Subcutaneous abdominal adipose tissue (tissue), 5 donors: ENCODE data around the gene PGLYRP2.

Experiments
- H3K27ac ChIP-seq: one replicate; pipeline ENCODE4 v1.7.0; 2013; ENCODE audit warnings: low read depth, mild to moderate bottlenecking, inconsistent platforms, low read length, moderate library complexity
- H3K27me3 ChIP-seq, 5 donors: one replicate each; pipeline ENCODE4 v1.7.0; 2013; ENCODE audit warnings: low read length in 5 of 5, inconsistent platforms in 1 of 5; ENCODE audit not compliant: control insufficient read depth in 5 of 5, insufficient read depth in 4 of 5
- H3K36me3 ChIP-seq, 5 donors: one replicate each; pipeline ENCODE4 v1.7.0; 2013; ENCODE audit warnings: low read length in 5 of 5; ENCODE audit not compliant: control insufficient read depth in 5 of 5, insufficient read depth in 5 of 5
- H3K4me1 ChIP-seq, 5 donors: one replicate each; pipeline ENCODE4 v1.7.0; 2013; ENCODE audit warnings: low read length in 5 of 5, mild to moderate bottlenecking in 3 of 5, moderate library complexity in 1 of 5; ENCODE audit not compliant: control insufficient read depth in 5 of 5, insufficient read depth in 5 of 5
- H3K4me3 ChIP-seq, 5 donors: one replicate each; pipeline ENCODE4 v1.7.0; 2013; ENCODE audit warnings: low read length in 5 of 5, low read depth in 1 of 5
- H3K9ac ChIP-seq, 5 donors: one replicate each; pipeline ENCODE4 v1.7.0; 2013; ENCODE audit warnings: low read length in 5 of 5, mild to moderate bottlenecking in 4 of 5, moderate library complexity in 3 of 5
- H3K9me3 ChIP-seq, 5 donors: one replicate each; pipeline ENCODE4 v1.7.0; 2013; ENCODE audit warnings: low read length in 5 of 5; ENCODE audit not compliant: control insufficient read depth in 5 of 5
- donor health status: healthy.
- donor health status: healthy.
- donor health status: healthy.
- donor health status: healthy.
- donor health status: healthy.

PGLYRP2 gene

DNA sequence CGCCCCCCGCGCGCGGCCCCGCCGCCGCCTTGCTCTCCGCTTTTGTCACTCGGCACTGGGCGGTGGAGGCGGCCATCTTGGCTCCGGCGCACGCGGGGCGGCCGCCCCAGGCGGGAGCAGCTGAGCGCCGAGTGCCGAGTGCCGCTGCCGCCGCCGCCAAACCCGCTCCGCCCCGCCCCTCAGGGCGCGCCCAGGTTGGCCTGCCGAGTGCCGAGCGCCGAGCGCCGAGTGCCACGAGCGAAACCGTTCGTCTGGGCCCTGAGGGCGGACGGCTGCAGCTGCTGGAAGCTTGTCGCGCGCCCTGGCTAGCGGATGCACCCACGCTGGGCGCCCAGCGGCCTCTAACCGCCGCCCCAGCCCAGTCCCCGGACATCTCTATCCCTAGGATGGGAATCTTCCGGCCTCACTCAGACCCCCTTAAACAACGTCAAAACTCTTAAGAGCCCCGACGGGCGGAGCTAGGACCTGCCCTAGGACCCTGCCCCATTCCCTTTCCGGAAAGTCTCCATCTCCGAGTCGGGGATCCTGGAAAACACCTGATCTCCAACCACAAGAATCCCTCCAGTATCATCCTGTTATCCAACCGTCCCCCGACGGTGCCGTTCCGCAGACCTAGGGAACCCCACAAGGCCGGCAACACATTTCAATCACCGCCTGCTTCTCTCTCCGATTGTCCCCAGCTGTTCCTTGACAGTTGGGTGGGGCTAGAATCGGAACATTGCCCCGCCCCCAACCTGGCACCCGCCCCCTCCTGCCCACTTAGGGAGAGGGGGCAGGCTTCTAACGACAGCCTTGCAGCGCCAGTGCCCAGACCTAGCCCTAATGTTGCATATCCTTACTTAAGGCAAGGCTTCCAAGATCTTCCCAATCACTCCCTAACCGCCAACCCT, 46.4 kb downstream of the PGLYRP2 start:
- peaks cover 13 to 45% (median 41%) of the 10 kb centered on the region in 5 donors for H3K4me1 ChIP-seq
- H3K9ac ChIP-seq, result peak overlapping the region in 4 of 5 donors; percentile 70 to 84 (median 82)

DNA sequence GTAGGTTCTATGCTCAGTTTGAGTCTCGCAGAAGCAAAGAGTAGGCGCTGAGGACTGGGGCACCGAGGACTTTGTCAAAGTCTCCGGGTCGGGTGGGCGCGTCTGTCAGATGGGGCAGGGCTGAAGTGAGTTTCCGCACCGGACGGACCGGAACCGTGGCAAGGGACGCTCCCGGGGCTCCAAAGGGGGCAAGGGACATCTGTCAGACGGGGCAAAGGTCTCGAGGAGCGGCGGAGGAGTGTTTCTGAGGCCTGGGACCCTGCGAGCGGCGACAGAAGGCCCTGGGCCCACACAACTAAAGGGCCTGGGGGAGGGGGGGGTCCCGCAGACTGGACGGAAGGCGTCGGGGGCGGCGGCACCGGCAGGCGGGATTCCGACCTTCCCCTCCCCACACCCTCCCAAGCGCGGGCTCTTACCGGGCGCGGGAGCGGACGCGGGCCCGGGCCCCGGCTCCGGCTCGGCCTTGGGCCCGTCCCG, 47.2 kb downstream of the PGLYRP2 start:
- H3K9ac ChIP-seq, result peak overlapping the region; percentile 66 to 95 (median 94)
- no peaks in the 10 kb centered on the region for H3K27me3 ChIP-seq
- peak overlapping the region; percentile 54 for H3K27ac ChIP-seq
- H3K4me3 ChIP-seq, result peak overlapping the region; percentile 75 to 90 (median 86)
- H3K4me1 ChIP-seq, result peaks cover 13 to 42% (median 36%) of the 10 kb centered on the region in 5 donors
- no peaks in the 10 kb centered on the region for H3K9me3 ChIP-seq
- H3K36me3 ChIP-seq, result peaks cover 0 to 27% (median 17%) of the 10 kb centered on the region in 5 donors

More for the DNA sequence above, 46.4 kb downstream of the PGLYRP2 start:
- H3K27ac ChIP-seq, result peak overlapping the region; percentile 76
- H3K4me3 ChIP-seq, result peak overlapping the region; percentile 74 to 89 (median 83)
- H3K9me3 ChIP-seq, result no peaks in the 10 kb centered on the region
- no peaks in the 10 kb centered on the region for H3K27me3 ChIP-seq
- peaks cover 0 to 19% (median 9%) of the 10 kb centered on the region in 5 donors for H3K36me3 ChIP-seq

GRCh38 chr19:15431396-15432017, 47.8 kb downstream of the PGLYRP2 start:
- Histone ChIP-seq H3K27ac (peak overlapping the region; percentile 54), H3K9ac (peak overlapping the region; percentile 66 to 95 (median 94)), H3K4me1 (peaks cover 13 to 42% (median 36%) of the 10 kb centered on the region in 5 donors)

DNA sequence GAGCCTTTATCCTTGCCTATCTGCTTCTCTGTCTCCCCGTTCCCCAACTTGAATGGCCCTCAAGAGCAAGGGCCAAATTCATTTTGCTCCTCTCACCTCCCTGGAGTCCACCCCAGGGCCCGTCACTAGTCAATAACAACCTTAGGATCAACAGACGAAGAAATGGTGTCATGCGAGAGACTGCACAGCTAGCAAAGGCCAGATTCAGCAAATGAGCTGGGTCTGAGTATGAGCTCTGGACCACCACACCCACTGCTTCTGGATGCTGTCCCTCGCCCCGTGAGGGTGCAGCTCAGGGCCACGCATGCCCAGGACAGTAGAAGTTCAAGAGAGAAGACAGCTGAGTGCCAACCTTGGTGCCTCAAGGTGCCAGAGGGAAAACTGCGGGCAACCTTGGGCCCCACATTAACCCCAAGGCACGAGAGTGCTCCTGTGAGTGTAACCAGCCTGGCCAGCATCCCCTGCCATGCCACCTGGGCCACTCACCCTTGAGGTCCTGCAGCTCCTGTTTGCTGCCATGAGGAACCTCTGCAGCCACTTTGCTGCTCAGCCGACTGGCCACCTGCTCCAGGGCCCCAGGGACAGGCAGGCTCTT, 48.7 kb downstream of the PGLYRP2 start:
- Histone ChIP-seq H3K9ac (peak overlapping the region in 4 of 5 donors; percentile 91 to 95 (median 94)), H3K4me1 (peaks cover 13 to 42% (median 36%) of the 10 kb centered on the region in 5 donors), H3K27me3 (no peaks in the 10 kb centered on the region), H3K36me3 (peaks cover 2 to 36% (median 25%) of the 10 kb centered on the region in 5 donors), H3K4me3 (peak overlapping the region in 4 of 5 donors; percentile 75 to 90 (median 86)), H3K9me3 (no peaks in the 10 kb centered on the region), H3K27ac (no peak overlapping the region)

More at GRCh38 chr19:15431396-15432017, 47.8 kb downstream of the PGLYRP2 start:
- Histone ChIP-seq H3K4me3 (peak overlapping the region; percentile 75 to 90 (median 86)), H3K36me3 (peaks cover 0 to 32% (median 22%) of the 10 kb centered on the region in 5 donors), H3K27me3 (no peaks in the 10 kb centered on the region), H3K9me3 (no peaks in the 10 kb centered on the region)

DNA sequence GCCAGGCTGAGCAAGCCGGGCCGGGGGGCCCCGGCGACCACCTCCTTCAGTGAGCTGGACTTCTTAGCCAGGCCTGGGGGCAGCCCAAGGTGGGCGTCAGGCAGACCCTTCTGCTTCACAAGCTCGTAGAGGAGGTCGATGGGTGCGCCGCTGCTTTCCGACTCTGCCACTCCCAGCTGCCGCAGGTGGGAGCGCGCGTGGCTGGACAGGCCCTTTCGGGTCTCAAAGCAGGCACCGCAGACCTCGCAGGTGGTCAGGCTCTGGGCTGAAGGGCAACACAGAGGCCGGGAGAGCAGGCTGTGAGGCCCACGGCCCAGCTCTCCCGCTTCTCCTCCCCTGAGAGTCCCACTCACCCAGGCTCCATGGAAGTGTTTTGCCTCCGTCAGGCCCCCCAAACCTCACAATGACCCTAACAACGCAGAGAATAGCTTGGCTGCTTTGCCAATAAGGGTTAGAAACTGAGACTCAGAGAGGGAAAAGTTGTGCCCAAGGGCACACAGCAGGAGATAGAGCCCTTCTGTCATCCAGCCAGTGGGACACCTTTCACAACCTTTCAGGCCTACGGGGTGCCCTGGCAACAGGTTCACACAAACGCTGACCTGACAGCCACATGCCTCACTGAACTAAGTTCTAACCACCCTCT, 49.4 kb downstream of the PGLYRP2 start:
- no peaks in the 10 kb centered on the region for H3K27me3 ChIP-seq
- H3K9ac ChIP-seq, result peak overlapping the region in 3 of 5 donors; percentile 8 to 95 (median 94)
- no peak overlapping the region for H3K27ac ChIP-seq
- H3K4me3 ChIP-seq, result no peak overlapping the region
- H3K36me3 ChIP-seq, result peaks cover 2 to 42% (median 31%) of the 10 kb centered on the region in 5 donors
- no peaks in the 10 kb centered on the region for H3K9me3 ChIP-seq
- peaks cover 13 to 42% (median 36%) of the 10 kb centered on the region in 5 donors for H3K4me1 ChIP-seq

DNA sequence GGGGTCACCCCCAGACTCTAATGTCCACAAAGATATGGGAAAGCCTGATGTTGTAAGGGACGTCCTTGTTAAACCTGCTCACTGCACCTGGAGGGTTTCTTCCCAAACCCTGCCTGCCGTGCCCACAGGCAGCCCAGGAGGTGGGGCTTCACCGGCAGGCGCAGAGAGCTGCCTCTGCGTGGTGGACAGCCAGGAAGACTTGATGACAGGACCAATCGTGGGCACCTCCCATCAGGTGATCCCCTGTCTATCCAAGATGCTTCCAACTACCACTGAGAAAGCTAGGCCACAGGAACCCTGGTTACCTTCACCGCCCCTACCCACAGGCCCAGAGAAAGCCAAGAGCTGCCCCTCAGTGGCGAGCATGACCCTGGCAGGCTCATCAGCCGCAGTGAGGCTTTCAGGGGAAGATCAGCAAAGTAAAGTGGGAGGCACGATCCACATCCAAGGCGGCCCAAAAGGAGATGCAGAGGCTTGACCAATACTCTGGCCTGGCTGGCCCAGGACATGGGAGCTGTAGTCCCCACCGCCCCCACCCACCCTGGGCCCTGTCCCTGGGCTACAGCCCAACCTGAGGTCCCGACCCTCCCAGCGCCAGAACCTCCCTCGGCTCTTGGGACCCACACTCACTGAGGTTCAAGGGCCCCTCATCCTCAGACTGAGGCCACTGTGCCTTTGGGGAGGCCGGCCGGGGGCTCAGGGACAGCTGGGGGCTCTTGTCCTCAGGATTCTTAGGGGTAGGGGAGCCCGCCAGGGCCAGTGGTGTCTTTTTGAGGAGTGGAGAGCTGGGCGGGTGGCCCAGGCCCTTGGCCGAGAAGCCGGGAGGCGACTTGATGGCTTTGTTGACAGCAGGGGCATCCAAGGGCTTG, 50.1 kb downstream of the PGLYRP2 start:
- Histone ChIP-seq H3K4me1 (peaks cover 13 to 42% (median 36%) of the 10 kb centered on the region in 5 donors), H3K9ac (peak overlapping the region in 2 of 5 donors; percentile 20 to 21), H3K27me3 (no peaks in the 10 kb centered on the region)

DNA sequence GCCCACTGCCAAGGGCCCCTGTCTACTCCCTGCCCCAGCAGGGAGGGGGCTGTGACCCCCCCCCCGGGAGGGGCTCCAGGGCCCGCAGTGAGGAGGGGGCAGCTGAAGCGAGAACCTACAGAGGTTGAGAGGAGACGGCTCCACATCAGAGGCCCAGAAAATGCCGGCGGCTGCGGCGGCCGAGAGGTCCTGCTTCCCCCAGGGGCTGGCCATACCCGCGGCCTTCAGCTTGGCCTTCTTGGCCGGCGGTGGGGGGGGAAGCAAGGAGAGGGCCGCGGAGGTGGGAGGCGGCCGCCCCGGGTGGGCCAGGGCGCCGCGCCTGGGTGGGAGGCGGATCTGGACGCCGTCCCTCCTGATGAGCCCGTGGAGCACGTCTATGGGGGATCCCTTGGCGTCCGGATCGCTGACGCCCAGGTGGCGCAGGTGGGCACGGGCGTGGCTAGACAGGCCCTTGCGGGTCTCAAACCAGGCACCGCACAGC, 51.3 kb downstream of the PGLYRP2 start:
- Histone ChIP-seq H3K4me3 (no peak overlapping the region), H3K27ac (no peak overlapping the region), H3K9me3 (peaks cover 0 to 6% (median 4%) of the 10 kb centered on the region in 5 donors), H3K27me3 (no peaks in the 10 kb centered on the region), H3K36me3 (peaks cover 2 to 61% (median 50%) of the 10 kb centered on the region in 5 donors), H3K9ac (no peak overlapping the region), H3K4me1 (peaks cover 10 to 36% (median 29%) of the 10 kb centered on the region in 5 donors)

More for the DNA sequence above, 50.1 kb downstream of the PGLYRP2 start:
- H3K4me3 ChIP-seq, result no peak overlapping the region
- H3K9me3 ChIP-seq, result no peaks in the 10 kb centered on the region
- no peak overlapping the region for H3K27ac ChIP-seq
- peaks cover 2 to 50% (median 38%) of the 10 kb centered on the region in 5 donors for H3K36me3 ChIP-seq

GRCh38 chr19:15427350-15427700, 52.0 kb downstream of the PGLYRP2 start:
- peaks cover 0 to 7% (median 6%) of the 10 kb centered on the region in 5 donors for H3K9me3 ChIP-seq
- peaks cover 2 to 68% (median 57%) of the 10 kb centered on the region in 5 donors for H3K36me3 ChIP-seq
- peaks cover 10 to 34% (median 28%) of the 10 kb centered on the region in 5 donors for H3K4me1 ChIP-seq
- no peak overlapping the region for H3K4me3 ChIP-seq
- no peaks in the 10 kb centered on the region for H3K27me3 ChIP-seq
- H3K9ac ChIP-seq, result no peak overlapping the region
- H3K27ac ChIP-seq, result no peak overlapping the region
